ENCODE data around the gene RSPH9. TPM values are rescaled to one million over a fixed set of nuclear protein-coding genes. Genes with fewer than 3 reads are reported as not detected.

RSPH9 gene
- total RNA-seq, 1 experiment from 2014 or later: not detected

DNA sequence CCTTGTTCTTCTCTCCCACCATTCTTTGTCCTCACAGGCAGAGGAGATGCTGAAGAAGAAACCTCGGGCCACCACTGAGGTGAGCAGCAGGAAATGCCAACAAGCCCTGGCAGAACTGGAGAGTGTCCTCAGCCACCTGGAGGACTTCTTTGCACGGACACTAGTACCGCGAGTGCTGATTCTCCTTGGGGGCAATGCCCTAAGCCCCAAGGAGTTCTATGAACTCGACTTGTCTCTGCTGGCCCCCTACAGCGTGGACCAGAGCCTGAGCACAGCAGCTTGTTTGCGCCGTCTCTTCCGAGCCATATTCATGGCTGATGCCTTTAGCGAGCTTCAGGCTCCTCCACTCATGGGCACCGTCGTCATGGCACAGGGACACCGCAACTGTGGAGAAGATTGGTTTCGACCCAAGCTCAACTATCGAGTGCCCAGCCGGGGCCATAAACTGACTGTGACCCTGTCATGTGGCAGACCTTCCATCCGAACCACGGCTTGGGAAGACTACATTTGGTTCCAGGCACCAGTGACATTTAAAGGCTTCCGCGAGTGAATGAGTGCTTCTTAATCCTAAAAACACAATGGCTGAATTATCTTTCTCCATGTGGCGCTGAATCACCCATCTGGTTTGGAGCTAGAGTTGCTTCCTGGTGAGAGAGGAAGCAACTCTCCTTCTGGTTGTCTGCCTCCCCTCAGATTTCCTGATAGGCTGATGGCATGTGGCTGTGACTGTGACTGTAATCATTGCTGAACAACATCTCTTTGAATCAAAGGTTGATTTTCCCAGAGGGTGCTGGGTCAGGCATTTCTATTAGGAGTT is 4.6 kb upstream of the RSPH9 start:
- intact Hi-C loops (cut with micrococcal nuclease): no loop called here
- ATAC-seq: no peak
- H3K4me2 ChIP-seq (ENCODE audit: low read length): no peak overlapping the region
- H3K4me1 ChIP-seq (ENCODE audit: insufficient read depth, low read length): peaks cover 21% of the 10 kb centered on the region
- H3K27me3 ChIP-seq (ENCODE audit: low read length): no peaks in the 10 kb centered on the region
- H3K4me3 ChIP-seq (ENCODE audit: low read length): no peak overlapping the region
- H3F3A ChIP-seq (ENCODE audit: low read length, unreplicated experiment): no peaks in the 10 kb centered on the region
- H3K9me2 ChIP-seq (replicated peaks; ENCODE audit: low read length): no peaks in the 10 kb centered on the region
- H3K9me3 ChIP-seq (ENCODE audit: low read length): no peaks in the 10 kb centered on the region
- no peak overlapping the region for H3K27ac ChIP-seq (ENCODE audit: low read length)
- TF ChIP-seq EZH2phosphoT487 (IDR thresholded peaks at IDR 0.05; ENCODE audit: borderline replicate concordance, low read length): no peak
- TF ChIP-seq, protein P1, sequence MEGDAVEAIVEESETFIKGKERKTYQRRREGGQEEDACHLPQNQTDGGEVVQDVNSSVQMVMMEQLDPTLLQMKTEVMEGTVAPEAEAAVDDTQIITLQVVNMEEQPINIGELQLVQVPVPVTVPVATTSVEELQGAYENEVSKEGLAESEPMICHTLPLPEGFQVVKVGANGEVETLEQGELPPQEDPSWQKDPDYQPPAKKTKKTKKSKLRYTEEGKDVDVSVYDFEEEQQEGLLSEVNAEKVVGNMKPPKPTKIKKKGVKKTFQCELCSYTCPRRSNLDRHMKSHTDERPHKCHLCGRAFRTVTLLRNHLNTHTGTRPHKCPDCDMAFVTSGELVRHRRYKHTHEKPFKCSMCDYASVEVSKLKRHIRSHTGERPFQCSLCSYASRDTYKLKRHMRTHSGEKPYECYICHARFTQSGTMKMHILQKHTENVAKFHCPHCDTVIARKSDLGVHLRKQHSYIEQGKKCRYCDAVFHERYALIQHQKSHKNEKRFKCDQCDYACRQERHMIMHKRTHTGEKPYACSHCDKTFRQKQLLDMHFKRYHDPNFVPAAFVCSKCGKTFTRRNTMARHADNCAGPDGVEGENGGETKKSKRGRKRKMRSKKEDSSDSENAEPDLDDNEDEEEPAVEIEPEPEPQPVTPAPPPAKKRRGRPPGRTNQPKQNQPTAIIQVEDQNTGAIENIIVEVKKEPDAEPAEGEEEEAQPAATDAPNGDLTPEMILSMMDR (conservative IDR thresholded peaks at IDR 0.05; ENCODE audit: low read depth, low read length): no peak
- no peak for TF ChIP-seq EZH2 (IDR thresholded peaks at IDR 0.05; ENCODE audit: low read length, unreplicated experiment)
- BruUV-seq (replicated peaks): no TSS peak
- H4K20me1 ChIP-seq (ENCODE audit: low read length): peaks cover 4% of the 10 kb centered on the region; the same call in 1 of the 2 replicates
- H3K79me2 ChIP-seq (ENCODE audit: low read length): peaks cover 65% of the 10 kb centered on the region
- no peak overlapping the region for H2AFZ ChIP-seq (ENCODE audit: low read length)
- CTCF ChIA-PET: no interaction called here
- H3K36me3 ChIP-seq (ENCODE audit: low read depth, low read length): peaks cover 36% of the 10 kb centered on the region
- H3K9ac ChIP-seq (ENCODE audit: low read length): no peak overlapping the region
- POLR2A ChIA-PET (ENCODE audit: unreplicated experiment): interaction anchor here (0.7 kb wide), 1 partner anchor 358 kb away, joined by 4 read pairs; no protein-coding TSS in a partner anchor
- no peak for DNase-seq

DNA sequence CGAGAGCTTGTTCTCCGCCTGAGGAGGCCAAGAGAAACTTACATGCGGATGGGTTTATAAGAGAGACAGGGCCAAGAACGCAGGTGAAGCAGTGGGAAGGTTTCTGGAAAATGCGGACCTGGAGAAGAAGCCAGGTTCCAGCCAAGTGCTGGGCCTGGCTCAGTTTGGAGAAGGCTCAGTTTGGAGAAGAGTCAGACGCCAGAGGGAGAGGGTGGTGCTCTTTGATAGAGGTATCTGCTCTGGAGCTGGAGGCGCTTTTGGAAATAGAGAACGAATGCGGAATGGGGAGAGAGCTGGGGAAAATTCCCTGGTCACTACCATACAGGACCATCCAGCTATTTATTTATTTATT is 753 bp downstream of the RSPH9 start:
- peaks cover 15% of the 10 kb centered on the region for H3K36me3 ChIP-seq (ENCODE audit: low read depth, low read length)
- no peak for ATAC-seq
- H3K4me3 ChIP-seq (ENCODE audit: low read length): no peak overlapping the region
- no peaks in the 10 kb centered on the region for H3F3A ChIP-seq (ENCODE audit: low read length, unreplicated experiment)
- H3K27ac ChIP-seq (ENCODE audit: low read length): no peak overlapping the region
- no peak overlapping the region for H3K4me2 ChIP-seq (ENCODE audit: low read length)
- intact Hi-C loops (cut with micrococcal nuclease): no loop called here
- no peaks in the 10 kb centered on the region for H4K20me1 ChIP-seq (ENCODE audit: low read length)
- no peaks in the 10 kb centered on the region for H3K9me2 ChIP-seq (replicated peaks; ENCODE audit: low read length)
- no peaks in the 10 kb centered on the region for H3K9me3 ChIP-seq (ENCODE audit: low read length)
- TF ChIP-seq, protein P1 (conservative IDR thresholded peaks at IDR 0.05; ENCODE audit: low read depth, low read length): no peak
- TF ChIP-seq EZH2phosphoT487 (IDR thresholded peaks at IDR 0.05; ENCODE audit: borderline replicate concordance, low read length) (no peak), EZH2 (IDR thresholded peaks at IDR 0.05; ENCODE audit: low read length, unreplicated experiment) (no peak)
- no peak for DNase-seq
- no peaks in the 10 kb centered on the region for H3K27me3 ChIP-seq (ENCODE audit: low read length)
- BruUV-seq (replicated peaks): no TSS peak
- H2AFZ ChIP-seq (ENCODE audit: low read length): no peak overlapping the region
- H3K79me2 ChIP-seq (ENCODE audit: low read length): peaks cover 12% of the 10 kb centered on the region
- H3K4me1 ChIP-seq (ENCODE audit: insufficient read depth, low read length): no peaks in the 10 kb centered on the region
- ChIA-PET CTCF (no interaction called here), POLR2A (ENCODE audit: unreplicated experiment) (no interaction called here)
- no peak overlapping the region for H3K9ac ChIP-seq (ENCODE audit: low read length)

DNA sequence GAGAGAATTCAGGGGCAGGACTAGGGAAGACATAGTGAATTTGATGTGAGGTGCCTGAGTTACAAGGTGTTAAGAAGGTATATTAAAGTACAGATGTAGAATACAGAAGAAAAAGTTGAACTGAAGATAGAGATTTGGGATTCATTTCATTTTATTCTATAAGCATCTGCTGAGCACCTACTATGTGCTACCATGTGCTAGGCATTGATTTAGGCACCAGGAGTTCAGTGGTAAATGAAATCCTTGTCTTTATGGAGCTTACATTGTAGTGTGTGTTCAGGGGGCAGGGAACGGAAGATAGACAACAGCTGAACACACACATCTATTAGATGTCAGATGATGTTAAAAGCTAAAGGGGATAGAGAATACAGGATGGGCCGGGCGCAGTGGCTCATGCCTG is 2.8 kb downstream of the RSPH9 start:
- intact Hi-C loops (cut with micrococcal nuclease): no loop called here
- BruUV-seq (replicated peaks): no TSS peak

More for the DNA sequence above, 2.8 kb downstream of the RSPH9 start:
- no peaks in the 10 kb centered on the region for H3K9me2 ChIP-seq (replicated peaks; ENCODE audit: low read length)
- H3K9ac ChIP-seq (ENCODE audit: low read length): no peak overlapping the region
- no peaks in the 10 kb centered on the region for H3K9me3 ChIP-seq (ENCODE audit: low read length)
- H3K27ac ChIP-seq (ENCODE audit: low read length): no peak overlapping the region
- ATAC-seq (no peak), DNase-seq (no peak)
- no peak overlapping the region for H3K4me2 ChIP-seq (ENCODE audit: low read length)
- no peak overlapping the region for H2AFZ ChIP-seq (ENCODE audit: low read length)
- CTCF ChIA-PET: interaction anchor here (0.6 kb wide), 1 partner anchor 290 kb away, joined by 3 read pairs; no protein-coding TSS in a partner anchor
- no peaks in the 10 kb centered on the region for H3F3A ChIP-seq (ENCODE audit: low read length, unreplicated experiment)
- POLR2A ChIA-PET (ENCODE audit: unreplicated experiment): no interaction called here
- H3K79me2 ChIP-seq (ENCODE audit: low read length): no peaks in the 10 kb centered on the region
- no peak overlapping the region for H3K4me3 ChIP-seq (ENCODE audit: low read length)
- no peaks in the 10 kb centered on the region for H4K20me1 ChIP-seq (ENCODE audit: low read length)
- no peaks in the 10 kb centered on the region for H3K4me1 ChIP-seq (ENCODE audit: insufficient read depth, low read length)
- peaks cover 1% of the 10 kb centered on the region; the same call in 1 of the 2 replicates for H3K36me3 ChIP-seq (ENCODE audit: low read depth, low read length)
- TF ChIP-seq EZH2phosphoT487 (IDR thresholded peaks at IDR 0.05; ENCODE audit: borderline replicate concordance, low read length) (no peak), EZH2 (IDR thresholded peaks at IDR 0.05; ENCODE audit: low read length, unreplicated experiment) (no peak)
- TF ChIP-seq, protein P1 (conservative IDR thresholded peaks at IDR 0.05; ENCODE audit: low read depth, low read length): no peak
- no peaks in the 10 kb centered on the region for H3K27me3 ChIP-seq (ENCODE audit: low read length)

Data from PC-3 (cell line).